ENCODE results near the gene RAD9A.

Gene RAD9A

GRCh38 chr11:67375320-67376055 lies 16.3 kb upstream of the RAD9A start:
- DNase-seq: no peak

- no peak for DNase-seq
Observed at GRCh38 chr11:67376063-67376820, 15.5 kb upstream of the RAD9A start.

- no peak for DNase-seq
Observed at GRCh38 chr11:67376873-67377808, 14.6 kb upstream of the RAD9A start.

- no peak for DNase-seq
Observed at GRCh38 chr11:67378544-67378943, 13.2 kb upstream of the RAD9A start.

- no peak for DNase-seq
Observed at GRCh38 chr11:67379061-67380058, 12.4 kb upstream of the RAD9A start.

GRCh38 chr11:67381244-67381972 lies 10.4 kb upstream of the RAD9A start:
- DNase-seq: no peak

- peak; percentile 60 for DNase-seq
Observed at GRCh38 chr11:67382276-67383136, 9.3 kb upstream of the RAD9A start.

- DNase-seq: no peak
Observed at GRCh38 chr11:67384851-67385366, 6.9 kb upstream of the RAD9A start.

GRCh38 chr11:67387069-67387468 lies 4.7 kb upstream of the RAD9A start:
- no peak for DNase-seq

GRCh38 chr11:67387518-67387917 lies 4.3 kb upstream of the RAD9A start:
- no peak for DNase-seq

GRCh38 chr11:67389477-67389876 lies 2.3 kb upstream of the RAD9A start:
- DNase-seq: no peak

- no peak for DNase-seq
Observed at GRCh38 chr11:67390947-67391303, 861 bp upstream of the RAD9A start.

GRCh38 chr11:67392183-67392715 lies 463 bp downstream of the RAD9A start:
- DNase-seq: no peak

GRCh38 chr11:67393437-67393836 lies 1.7 kb downstream of the RAD9A start:
- no peak for DNase-seq

- DNase-seq: no peak
Observed at GRCh38 chr11:67393990-67394389, 2.2 kb downstream of the RAD9A start.

- DNase-seq: no peak
Observed at GRCh38 chr11:67395555-67396258, 3.9 kb downstream of the RAD9A start.

- no peak for DNase-seq
Observed at GRCh38 chr11:67396259-67396581, 4.4 kb downstream of the RAD9A start.

- DNase-seq: no peak
Observed at GRCh38 chr11:67396587-67397389, 5.0 kb downstream of the RAD9A start.
